H9 (cell line): ENCODE measurements around the gene KCNMB2. TPM values are rescaled to one million over a fixed set of nuclear protein-coding genes. Genes with fewer than 3 reads are reported as not detected.

Experiments used
- DNase-seq: peaks from one replicate; pipeline ENCODE4 v3.0.0-alpha.2; 2017
- H2AFZ ChIP-seq: one replicate; pipeline ENCODE4 v1.6.1; 2013; ENCODE audit warnings: mild to moderate bottlenecking, low read length, control low read depth, moderate library complexity
- H2AK5ac ChIP-seq: 2 replicates; pipeline ENCODE4 v1.6.1; 2013; ENCODE audit warnings: low read length, control low read depth, mixed read lengths; ENCODE audit not compliant: insufficient read length
- H2BK120ac ChIP-seq: one replicate; pipeline ENCODE4 v1.6.1; 2013; ENCODE audit warnings: low read depth, mild to moderate bottlenecking, low read length, control low read depth, inconsistent platforms; ENCODE audit not compliant: poor library complexity, severe bottlenecking
- H2BK12ac ChIP-seq: 2 replicates; pipeline ENCODE4 v1.6.1; 2013; ENCODE audit warnings: low read length, control low read depth, mixed read lengths, low read depth; ENCODE audit not compliant: insufficient read length
- H2BK15ac ChIP-seq: 2 replicates; pipeline ENCODE4 v1.6.1; 2013; ENCODE audit warnings: low read depth, low read length, control low read depth
- H2BK20ac ChIP-seq: one replicate; pipeline ENCODE4 v1.6.1; 2013; ENCODE audit warnings: low read depth, mild to moderate bottlenecking, low read length, control low read depth, inconsistent platforms; ENCODE audit not compliant: poor library complexity, severe bottlenecking
- H2BK5ac ChIP-seq: 2 replicates; pipeline ENCODE4 v1.6.1; 2013; ENCODE audit warnings: low read length, control low read depth, mixed read lengths; ENCODE audit not compliant: insufficient read length
- H3K14ac ChIP-seq: 2 replicates; pipeline ENCODE4 v1.6.1; 2013; ENCODE audit warnings: low read length, control low read depth; ENCODE audit not compliant: insufficient read depth
- H3K18ac ChIP-seq: 2 replicates; pipeline ENCODE4 v1.6.1; 2013; ENCODE audit warnings: low read depth, mild to moderate bottlenecking, mixed read lengths, low read length, control low read depth; ENCODE audit not compliant: insufficient read length
- H3K23ac ChIP-seq: 2 replicates; pipeline ENCODE4 v1.6.1; 2013; ENCODE audit warnings: low read length, control low read depth, mixed read lengths, low read depth; ENCODE audit not compliant: insufficient read length
- H3K23me2 ChIP-seq: 2 replicates; pipeline ENCODE4 v1.6.1; 2013; ENCODE audit warnings: low read depth, mild to moderate bottlenecking, mixed read lengths, low read length, control low read depth; ENCODE audit not compliant: insufficient read length, poor library complexity, severe bottlenecking
- H3K27ac ChIP-seq: 2 replicates; pipeline ENCODE4 v1.5.1; 2013; ENCODE audit warnings: low read length, control low read depth, mixed read lengths, low read depth; ENCODE audit not compliant: insufficient read length
- H3K27me3 ChIP-seq: 2 replicates; pipeline ENCODE4 v1.6.1; 2013; ENCODE audit warnings: low read length, control low read depth, inconsistent platforms; ENCODE audit not compliant: insufficient read depth
- H3K4ac ChIP-seq: 2 replicates; pipeline ENCODE4 v1.6.1; 2013; ENCODE audit warnings: low read depth, mild to moderate bottlenecking, control low read depth, inconsistent platforms, low read length, moderate library complexity
- H3K4me1 ChIP-seq: 2 replicates; pipeline ENCODE4 v1.6.1; 2013; ENCODE audit warnings: low read length, control low read depth, inconsistent platforms; ENCODE audit not compliant: insufficient read depth
- H3K4me2 ChIP-seq: 2 replicates; pipeline ENCODE4 v1.6.1; 2013; ENCODE audit warnings: low read length, control low read depth, mixed read lengths; ENCODE audit not compliant: insufficient read length, insufficient read depth
- H3K56ac ChIP-seq: 2 replicates; pipeline ENCODE4 v1.6.1; 2013; ENCODE audit warnings: low read depth, mild to moderate bottlenecking, mixed read lengths, low read length, control low read depth; ENCODE audit not compliant: insufficient read length
- H3K79me1 ChIP-seq: 2 replicates; pipeline ENCODE4 v1.6.1; 2013; ENCODE audit warnings: low read depth, mild to moderate bottlenecking, moderate library complexity, low read length, control low read depth, inconsistent platforms; ENCODE audit not compliant: insufficient read depth, poor library complexity, severe bottlenecking
- H3K79me2 ChIP-seq: 2 replicates; pipeline ENCODE4 v1.6.1; 2013; ENCODE audit warnings: low read length, control low read depth, inconsistent platforms; ENCODE audit not compliant: insufficient read depth
- H3K9ac ChIP-seq: 2 replicates; pipeline ENCODE4 v1.6.1; 2013; ENCODE audit warnings: low read length, control low read depth, mixed read lengths; ENCODE audit not compliant: insufficient read length; ENCODE audit errors: extremely low read depth
- H3K9me3 ChIP-seq: one replicate; pipeline ENCODE4 v1.6.1; 2013; ENCODE audit warnings: low read depth, low read length, inconsistent platforms; ENCODE audit not compliant: control insufficient read depth
- H3T11ph ChIP-seq: one replicate; pipeline ENCODE4 v1.6.1; 2013; ENCODE audit warnings: mild to moderate bottlenecking, low read length, control low read depth, inconsistent platforms
- H4K20me1 ChIP-seq: one replicate; pipeline ENCODE4 v1.6.1; 2013; ENCODE audit not compliant: control insufficient read depth, insufficient read length, insufficient read depth
- H4K5ac ChIP-seq: 2 replicates; pipeline ENCODE4 v1.6.1; 2013; ENCODE audit warnings: low read depth, mild to moderate bottlenecking, mixed read lengths, low read length, control low read depth; ENCODE audit not compliant: insufficient read length
- H4K8ac ChIP-seq: replicated peaks from 2 replicates; pipeline ENCODE4 v1.6.1; 2013; ENCODE audit warnings: low read length, control low read depth, mixed read lengths, low read depth; ENCODE audit not compliant: insufficient read length
- H4K91ac ChIP-seq: 2 replicates; pipeline ENCODE4 v1.6.1; 2013; ENCODE audit warnings: low read depth, mild to moderate bottlenecking, moderate library complexity, mixed read lengths, low read length, control low read depth; ENCODE audit not compliant: insufficient read length
- H3K27ac Mint-ChIP-seq, 3 experiments: 2 replicates in 2 of 3; 3 replicates in 1 of 3; pipeline ENCODE4 v1.8.0; 2020 to 2021; ENCODE audit warnings: mixed read lengths in 3 of 3, mild to moderate bottlenecking in 1 of 3, moderate library complexity in 1 of 3
- H3K27me3 Mint-ChIP-seq: 2 replicates; pipeline ENCODE4 v1.8.0; 2021; ENCODE audit warnings: low read depth, mild to moderate bottlenecking, moderate library complexity, mixed read lengths
- H3K36me3 Mint-ChIP-seq, 3 experiments: 2 replicates in 2 of 3; 3 replicates in 1 of 3; pipeline ENCODE4 v1.8.0; 2020 to 2021; ENCODE audit warnings: low read depth in 3 of 3, mixed read lengths in 3 of 3; ENCODE audit not compliant: insufficient read depth in 1 of 3
- H3K4me1 Mint-ChIP-seq, 2 experiments: 2 replicates each; pipeline ENCODE4 v1.8.0; 2020; ENCODE audit warnings: mixed read lengths in 2 of 2
- H3K4me3 Mint-ChIP-seq, 2 experiments: 2 replicates in 1 of 2; 3 replicates in 1 of 2; pipeline ENCODE4 v1.8.0; 2020 to 2021; ENCODE audit warnings: mild to moderate bottlenecking in 2 of 2, mixed read lengths in 2 of 2, moderate library complexity in 1 of 2
- H3K9me3 Mint-ChIP-seq, 2 experiments: 2 replicates in 1 of 2; 3 replicates in 1 of 2; pipeline ENCODE4 v1.8.0; 2020; ENCODE audit warnings: mild to moderate bottlenecking in 2 of 2, mixed read lengths in 2 of 2, moderate library complexity in 1 of 2
- CTCF ChIP-seq: fragments of 200-600 bp; sonication (generic); conservative IDR thresholded peaks from 3 replicates; pipeline ENCODE4 v1.8.0; 2021; ENCODE audit warnings: antibody characterized with exemption, mild to moderate bottlenecking
- WGBS: extraction: QIAGEN DNeasy Blood & Tissue Kit; methylation state at CpG from one replicate; pipeline ENCODE4 v1.1.7; 2013; ENCODE audit warnings: missing lambda C conversion rate, low lambda C conversion rate, mixed read lengths; ENCODE audit not compliant: insufficient read length; ENCODE audit errors: extremely low coverage; 5-methylcytosine and 5-hydroxymethylcytosine counted together
- total RNA-seq: library from RNA; stranded (reverse); gene quantifications from 2 replicates; pipeline ENCODE4 v1.2.1, GENCODE V29; 2021

The KCNMB2 gene
- total RNA-seq, 1 experiment from 2014 or later = not detected

- H3K4me1 Mint-ChIP-seq = 0 out of 4 replicates have a peak, but pooled peaks cover 0 to 4% of the 10 kb centered on the region in 2 experiments
- Histone ChIP-seq H3K79me1 (no peaks in the 10 kb centered on the region), H3K9ac (no peak overlapping the region), H3T11ph (no peak overlapping the region), H2AFZ (no peak overlapping the region), H4K20me1 (no peaks in the 10 kb centered on the region), H3K23me2 (no peaks in the 10 kb centered on the region), H2BK15ac (no peak overlapping the region), H2BK120ac (no peak overlapping the region), H3K9me3 (no peaks in the 10 kb centered on the region), H3K14ac (no peak overlapping the region), H2BK20ac (no peak overlapping the region), H3K18ac (no peak overlapping the region), H3K4me1 (no peaks in the 10 kb centered on the region), H2BK12ac (no peak overlapping the region), H2AK5ac (no peak overlapping the region), H4K91ac (no peak overlapping the region), H3K27me3 (no peaks in the 10 kb centered on the region), H4K8ac (no peak overlapping the region), H3K27ac (no peak overlapping the region), H3K4ac (no peak overlapping the region), H3K56ac (no peak overlapping the region), H3K79me2 (no peaks in the 10 kb centered on the region), H4K5ac (no peak overlapping the region), H3K4me2 (no peak overlapping the region), H3K23ac (no peak overlapping the region), H2BK5ac (no peak overlapping the region)
- no peak for TF ChIP-seq CTCF
- WGBS = no CpG with 5 or more reads among the region's 1 CpG
- H3K36me3 Mint-ChIP-seq = no peaks in the 10 kb centered on the region
- no peak overlapping the region for H3K27ac Mint-ChIP-seq
- no peak overlapping the region for H3K4me3 Mint-ChIP-seq
- DNase-seq = no peak
- H3K27me3 Mint-ChIP-seq = no peaks in the 10 kb centered on the region
- no peaks in the 10 kb centered on the region for H3K9me3 Mint-ChIP-seq
Measured at GRCh38 chr3:178568911-178569310, 32.7 kb downstream of the KCNMB2 start.
